A549 (cell line): ENCODE results near the gene TBCEL. TPM values are rescaled to one million over a fixed set of nuclear protein-coding genes. Genes with fewer than 3 reads are reported as not detected.

Experiments
- ATAC-seq, 2 experiments: fragments of 200-7000 bp in 1 of 2; fragments of >200 bp in 1 of 2; cut with Nextera tagmentation in 1 of 2; cut with Tn5 transposase in 1 of 2; 3 replicates each; pipeline versions ENCODE4 v1.8.0 to v1.9.1; 2018 to 2020; ENCODE audit warnings: mild to moderate bottlenecking in 1 of 2, moderate library complexity in 1 of 2
- CTCF ChIA-PET: fragments of 300-600 bp; sonication (Branson Sonifier 250); formaldehyde crosslinking; extraction: SDS; loops from one replicate; lab custom pipeline; 2021; ENCODE audit warnings: antibody characterized with exemption, inconsistent platforms; lab: Yijun Ruan, JAX
- POLR2A ChIA-PET: fragments of 350-600 bp; formaldehyde crosslinking; extraction: SDS; loops from one replicate; lab custom pipeline; 2021; ENCODE audit warnings: antibody characterized with exemption, inconsistent platforms; lab: Yijun Ruan, JAX
- DNase-seq, 2 experiments: peaks; one replicate each; pipeline versions ENCODE4 v3.0.0 to v3.0.0-alpha.2; 2011 to 2016; ENCODE audit warnings: low read depth in 1 of 2, low spot score in 1 of 2
- FAIRE-seq: peaks from 2 replicates; lab custom pipeline; 2011; peaks lifted over from hg19 to GRCh38; lab: Jason Lieb, UNC
- H3K27ac ChIP-seq, 2 experiments: fragments of >200 bp; sonication (Bioruptor Twin); formaldehyde crosslinking; 3 replicates each; pipeline ENCODE4 v1.5.1; 2016 to 2017
- H3K4me1 ChIP-seq: fragments of >200 bp; sonication (Bioruptor Twin); formaldehyde crosslinking; 3 replicates; pipeline ENCODE4 v1.6.1; 2016
- H3K4me2 ChIP-seq: fragments of >200 bp; sonication (Bioruptor Twin); formaldehyde crosslinking; 3 replicates; pipeline ENCODE4 v1.6.1; 2016
- H3K4me3 ChIP-seq: fragments of >200 bp; sonication (Bioruptor Twin); formaldehyde crosslinking; 3 replicates; pipeline ENCODE4 v1.5.1; 2016
- H3K9me3 ChIP-seq: fragments of >200 bp; sonication (Bioruptor Twin); formaldehyde crosslinking; 3 replicates; pipeline ENCODE4 v1.6.1; 2016
- BCL3 ChIP-seq: fragments of >200 bp; sonication (Bioruptor Twin); formaldehyde crosslinking; IDR thresholded peaks from 3 replicates; pipeline ENCODE4 v1.6.1; 2016
- CEBPB ChIP-seq, 2 experiments: fragments of >200 bp in 1 of 2; sonication (Bioruptor Twin) in 1 of 2; formaldehyde crosslinking in 1 of 2; IDR thresholded peaks; 2 replicates each; pipeline ENCODE4 v1.6.1; 2012 to 2016
- EHF ChIP-seq: fragments of 250-450 bp; sonication (Bioruptor Pico); IDR thresholded peaks from 2 replicates; pipeline ENCODE4 v1.5.0; 2020; ENCODE audit warnings: mild to moderate bottlenecking
- EHMT2 ChIP-seq: fragments of 200-600 bp; sonication (generic); IDR thresholded peaks from 2 replicates; pipeline ENCODE4 v1.6.1; 2016; ENCODE audit warnings: antibody characterized with exemption, low read depth, mild to moderate bottlenecking, moderate library complexity
- ELK1 ChIP-seq: fragments of 150-350 bp; IDR thresholded peaks from 2 replicates; pipeline ENCODE4 v1.6.1; 2014; ENCODE audit warnings: low read depth, mild to moderate bottlenecking, low read length
- ESRRA ChIP-seq: fragments of 150-350 bp; IDR thresholded peaks from 2 replicates; pipeline ENCODE4 v1.6.1; 2014; ENCODE audit warnings: mild to moderate bottlenecking, low read length, borderline replicate concordance
- FOSL2 ChIP-seq, 2 experiments: fragments of 450-650 bp in 1 of 2; fragments of >200 bp in 1 of 2; sonication (Bioruptor Twin) in 1 of 2; formaldehyde crosslinking; IDR thresholded peaks; 2 replicates each; pipeline versions ENCODE4 v1.5.0 to v1.6.1; 2016 to 2020; ENCODE audit warnings: mild to moderate bottlenecking in 1 of 2, moderate library complexity in 1 of 2
- GATA3 ChIP-seq: IDR thresholded peaks from 2 replicates; pipeline ENCODE4 v1.6.1; 2012; ENCODE audit warnings: borderline replicate concordance
- HMGXB4 ChIP-seq: fragments of 250-450 bp; sonication (Bioruptor Pico); IDR thresholded peaks from 2 replicates; pipeline ENCODE4 v1.5.0; 2021; ENCODE audit warnings: mild to moderate bottlenecking, moderate library complexity, borderline replicate concordance
- JUNB ChIP-seq: fragments of >200 bp; sonication (Bioruptor Twin); formaldehyde crosslinking; IDR thresholded peaks from 2 replicates; pipeline ENCODE4 v1.6.1; 2016
- MAFK ChIP-seq: fragments of 450-650 bp; IDR thresholded peaks from 2 replicates; pipeline ENCODE4 v1.6.1; 2014; ENCODE audit not compliant: partially characterized antibody
- MAX ChIP-seq: IDR thresholded peaks from 2 replicates; pipeline ENCODE4 v1.6.1; 2012
- MYC ChIP-seq: IDR thresholded peaks from 2 replicates; pipeline ENCODE4 v1.6.1; 2012; ENCODE audit warnings: mild to moderate bottlenecking, inconsistent platforms, low read length, improper control_type of control experiment, borderline replicate concordance
- NFE2L2 ChIP-seq: fragments of 150-350 bp; conservative IDR thresholded peaks from 2 replicates; pipeline ENCODE4 v1.6.1; 2014; ENCODE audit warnings: low read length
- NPAS2 ChIP-seq: fragments of 250-450 bp; sonication (Bioruptor Pico); IDR thresholded peaks from 2 replicates; pipeline ENCODE4 v1.8.0; 2022; ENCODE audit warnings: mild to moderate bottlenecking, moderate library complexity, borderline replicate concordance
- REST ChIP-seq: fragments of 200-600 bp; sonication (generic); IDR thresholded peaks from 2 replicates; pipeline ENCODE4 v1.6.1; 2016; ENCODE audit warnings: antibody characterized with exemption, mild to moderate bottlenecking, moderate library complexity
- SMC3 ChIP-seq: fragments of >200 bp; sonication (Bioruptor Twin); formaldehyde crosslinking; IDR thresholded peaks from 3 replicates; pipeline ENCODE4 v1.6.1; 2018; ENCODE audit warnings: inconsistent platforms
- WGBS: methylation state at CpG from one replicate; pipeline ENCODE4 v1.1.6; 2017; ENCODE audit errors: missing lambda C conversion rate; 5-methylcytosine and 5-hydroxymethylcytosine counted together
- polyA plus RNA-seq, 4 experiments: library from polyadenylated mRNA; depleted of rRNA in 3 of 4; stranded (reverse); fragments of >200 nt; fragmentation: RNase III in 1 of 4; extraction: RNeasy Plus Mini Kit Qiagen cat#74134 plus additional on column Dnase treatment in 1 of 4; gene quantifications; 2 replicates in 3 of 4; 3 replicates in 1 of 4; pipeline ENCODE4 v1.2.3, GENCODE V29; 2011 to 2017

The TBCEL gene
- polyA plus RNA-seq, 2 of the 4 experiments (the other 2 are of a cell fraction) = 5.9 to 11.9 TPM

GRCh38 chr11:121109471-121109870 is 85.6 kb downstream of the TBCEL start (continued):
- TF ChIP-seq ELK1 (no peak), BCL3 (no peak), ESRRA (no peak), MYC (no peak), JUNB (no peak), EHMT2 (no peak)

- FAIRE-seq (no peak), ATAC-seq (no peak), DNase-seq (no peak)
- 35% methylated on average over 7 of the region's 7 CpGs for WGBS
- H3K4me2 ChIP-seq = no peak overlapping the region
- H3K4me3 ChIP-seq = no peak overlapping the region
- H3K9me3 ChIP-seq = no peaks in the 10 kb centered on the region
- TF ChIP-seq MAFK (peak; percentile 42), NPAS2 (CRISPR knock-in tag) (no peak)
- H3K27ac ChIP-seq = no peak overlapping the region
- CTCF ChIA-PET = interaction anchor here (2.2 kb wide), 1 partner anchor 599 kb away, joined by 7 read pairs; the partner anchor contains the start of gene GRIK4
- POLR2A ChIA-PET = no interaction called here
- H3K4me1 ChIP-seq = no peaks in the 10 kb centered on the region
Observed at GRCh38 chr11:121109916-121110586, 86.1 kb downstream of the TBCEL start.

GRCh38 chr11:121110871-121111724 is 87.2 kb downstream of the TBCEL start:
- Histone ChIP-seq H3K9me3 (no peaks in the 10 kb centered on the region), H3K4me3 (no peak overlapping the region), H3K27ac (no peak overlapping the region), H3K4me1 (no peaks in the 10 kb centered on the region), H3K4me2 (no peak overlapping the region)
- TF ChIP-seq CEBPB (IDR thresholded peaks at IDR 0.05) (no peak), ESRRA (no peak), EHMT2 (no peak), GATA3 (no peak)
- FAIRE-seq = no peak
- 58% methylated on average over 10 of the region's 10 CpGs for WGBS
- DNase-seq = no peak
- ATAC-seq = no peak
- CTCF ChIA-PET = interaction anchor here (0.6 to 2.2 kb wide), 7 partner anchors 10 to 600 kb away, joined by 3 to 7 read pairs (median 3); partner anchors contain the start of gene GRIK4
- POLR2A ChIA-PET = no interaction called here

- WGBS = 20% methylated on average over 20 of the region's 32 CpGs
- H3K4me1 ChIP-seq = no peaks in the 10 kb centered on the region
- no peak overlapping the region for H3K4me2 ChIP-seq
- DNase-seq (peak; percentile 51 to 53), ATAC-seq (peak; percentile 94 to 96), FAIRE-seq (no peak)
- POLR2A ChIA-PET = no interaction called here
- H3K27ac ChIP-seq = no peak overlapping the region
- CTCF ChIA-PET = interaction anchor here (1.1 to 2.2 kb wide), 4 partner anchors 13 to 605 kb away, joined by 3 to 7 read pairs (median 4); partner anchors contain the start of gene GRIK4
- H3K4me3 ChIP-seq = no peak overlapping the region
- H3K9me3 ChIP-seq = no peaks in the 10 kb centered on the region
- TF ChIP-seq FOSL2 (IDR thresholded peaks at IDR 0.05) (no peak), FOSL2 (CRISPR knock-in tag; IDR thresholded peaks at IDR 0.05) (no peak), MAX (no peak), EHMT2 (no peak), SMC3 (peak; percentile 41; the same call in 2 of the 3 replicates), REST (no peak), NFE2L2 (no peak), EHF (no peak), HMGXB4 (CRISPR knock-in tag) (no peak), MYC (no peak)
Observed at GRCh38 chr11:121112498-121113455, 88.9 kb downstream of the TBCEL start.
